ENCODE measurements around the gene GPR146.

DNA sequence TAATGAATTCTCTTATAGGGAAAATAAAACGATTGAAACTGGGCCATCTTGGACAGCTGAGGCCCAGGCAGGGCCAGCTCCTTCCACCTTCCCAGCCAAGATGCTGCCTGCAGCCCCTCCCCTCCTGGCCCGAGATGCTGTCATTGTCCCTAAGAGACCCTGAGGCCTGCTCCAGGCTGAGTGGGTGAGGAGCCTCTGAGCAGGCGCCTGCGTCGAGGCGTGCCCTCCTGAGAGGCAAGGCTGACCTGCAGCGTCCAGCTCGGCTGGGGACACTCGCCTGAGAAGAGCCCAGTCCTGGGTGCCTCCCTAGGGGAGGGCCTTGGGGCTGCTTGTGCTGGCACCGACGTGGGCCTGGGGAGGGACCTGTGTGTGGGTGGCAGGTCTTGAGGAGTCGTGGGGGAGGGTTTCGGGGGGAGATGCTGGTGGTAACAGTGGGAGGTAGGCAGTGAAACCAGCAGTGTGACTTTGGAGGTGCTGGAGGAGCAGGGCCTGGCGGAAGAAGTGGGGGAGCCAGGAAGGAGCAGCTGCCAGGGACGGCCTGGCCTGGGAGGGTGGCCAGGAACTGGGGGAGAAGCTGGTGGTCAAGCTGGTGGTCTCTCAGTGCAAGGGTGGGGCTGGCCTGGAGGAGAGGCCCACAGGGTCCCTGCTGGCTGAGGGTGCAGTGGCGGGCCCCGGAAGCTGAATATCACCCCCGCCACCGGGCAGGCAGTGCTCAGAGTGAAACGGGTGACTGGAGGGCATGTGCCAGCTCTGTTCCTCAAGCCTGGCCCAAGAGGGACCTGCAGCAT, 7.9 kb downstream of the GPR146 start:
- no peak for TF ChIP-seq POLR2A (IDR thresholded peaks at IDR 0.05)
- TF ChIP-seq, protein P1, sequence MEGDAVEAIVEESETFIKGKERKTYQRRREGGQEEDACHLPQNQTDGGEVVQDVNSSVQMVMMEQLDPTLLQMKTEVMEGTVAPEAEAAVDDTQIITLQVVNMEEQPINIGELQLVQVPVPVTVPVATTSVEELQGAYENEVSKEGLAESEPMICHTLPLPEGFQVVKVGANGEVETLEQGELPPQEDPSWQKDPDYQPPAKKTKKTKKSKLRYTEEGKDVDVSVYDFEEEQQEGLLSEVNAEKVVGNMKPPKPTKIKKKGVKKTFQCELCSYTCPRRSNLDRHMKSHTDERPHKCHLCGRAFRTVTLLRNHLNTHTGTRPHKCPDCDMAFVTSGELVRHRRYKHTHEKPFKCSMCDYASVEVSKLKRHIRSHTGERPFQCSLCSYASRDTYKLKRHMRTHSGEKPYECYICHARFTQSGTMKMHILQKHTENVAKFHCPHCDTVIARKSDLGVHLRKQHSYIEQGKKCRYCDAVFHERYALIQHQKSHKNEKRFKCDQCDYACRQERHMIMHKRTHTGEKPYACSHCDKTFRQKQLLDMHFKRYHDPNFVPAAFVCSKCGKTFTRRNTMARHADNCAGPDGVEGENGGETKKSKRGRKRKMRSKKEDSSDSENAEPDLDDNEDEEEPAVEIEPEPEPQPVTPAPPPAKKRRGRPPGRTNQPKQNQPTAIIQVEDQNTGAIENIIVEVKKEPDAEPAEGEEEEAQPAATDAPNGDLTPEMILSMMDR (IDR thresholded peaks at IDR 0.05): no peak
